Measurements from ENCODE around the gene ALPK3.

The ALPK3 gene

DNA sequence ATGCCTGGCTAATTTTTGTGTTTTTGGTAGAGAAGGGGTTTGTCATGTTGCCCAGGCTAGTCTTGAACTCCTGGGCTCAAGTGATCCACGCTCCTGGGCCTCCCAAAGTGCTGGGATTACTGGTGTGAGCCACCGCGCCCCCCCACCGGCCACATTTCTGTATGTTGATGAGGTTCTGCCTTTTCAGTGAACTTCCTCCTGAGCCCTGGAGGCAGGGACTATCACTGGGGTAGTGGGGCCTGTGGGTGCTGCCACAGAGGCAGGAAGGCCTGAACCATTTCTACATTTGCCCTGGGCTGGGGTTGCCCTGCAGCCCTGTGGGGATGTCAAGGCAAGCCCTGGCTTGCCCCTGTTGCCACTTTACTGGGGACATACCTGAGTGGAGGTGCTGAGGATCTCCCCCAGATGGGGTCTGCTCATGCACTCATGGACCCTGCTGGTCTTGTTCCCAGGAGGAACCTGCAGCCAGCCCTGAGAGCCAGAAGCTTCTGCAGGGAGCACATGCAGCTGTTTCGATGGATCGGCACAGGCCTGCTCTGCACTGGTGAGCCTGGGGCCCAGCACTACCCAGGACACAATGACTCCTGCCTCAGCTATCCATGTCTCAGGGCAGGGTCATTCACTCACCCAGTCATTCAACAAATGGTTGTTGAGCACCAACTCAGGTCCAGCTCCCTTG lies 73.0 kb downstream of the ALPK3 start:
- no peak overlapping the region for H3K4me3 ChIP-seq (ENCODE audit: low read depth, low read length)
- TF ChIP-seq, protein P1, sequence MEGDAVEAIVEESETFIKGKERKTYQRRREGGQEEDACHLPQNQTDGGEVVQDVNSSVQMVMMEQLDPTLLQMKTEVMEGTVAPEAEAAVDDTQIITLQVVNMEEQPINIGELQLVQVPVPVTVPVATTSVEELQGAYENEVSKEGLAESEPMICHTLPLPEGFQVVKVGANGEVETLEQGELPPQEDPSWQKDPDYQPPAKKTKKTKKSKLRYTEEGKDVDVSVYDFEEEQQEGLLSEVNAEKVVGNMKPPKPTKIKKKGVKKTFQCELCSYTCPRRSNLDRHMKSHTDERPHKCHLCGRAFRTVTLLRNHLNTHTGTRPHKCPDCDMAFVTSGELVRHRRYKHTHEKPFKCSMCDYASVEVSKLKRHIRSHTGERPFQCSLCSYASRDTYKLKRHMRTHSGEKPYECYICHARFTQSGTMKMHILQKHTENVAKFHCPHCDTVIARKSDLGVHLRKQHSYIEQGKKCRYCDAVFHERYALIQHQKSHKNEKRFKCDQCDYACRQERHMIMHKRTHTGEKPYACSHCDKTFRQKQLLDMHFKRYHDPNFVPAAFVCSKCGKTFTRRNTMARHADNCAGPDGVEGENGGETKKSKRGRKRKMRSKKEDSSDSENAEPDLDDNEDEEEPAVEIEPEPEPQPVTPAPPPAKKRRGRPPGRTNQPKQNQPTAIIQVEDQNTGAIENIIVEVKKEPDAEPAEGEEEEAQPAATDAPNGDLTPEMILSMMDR (conservative IDR thresholded peaks at IDR 0.05; ENCODE audit: low read depth, low read length) = no peak
- DNase-seq (ENCODE audit: low read depth) = no peak

DNA sequence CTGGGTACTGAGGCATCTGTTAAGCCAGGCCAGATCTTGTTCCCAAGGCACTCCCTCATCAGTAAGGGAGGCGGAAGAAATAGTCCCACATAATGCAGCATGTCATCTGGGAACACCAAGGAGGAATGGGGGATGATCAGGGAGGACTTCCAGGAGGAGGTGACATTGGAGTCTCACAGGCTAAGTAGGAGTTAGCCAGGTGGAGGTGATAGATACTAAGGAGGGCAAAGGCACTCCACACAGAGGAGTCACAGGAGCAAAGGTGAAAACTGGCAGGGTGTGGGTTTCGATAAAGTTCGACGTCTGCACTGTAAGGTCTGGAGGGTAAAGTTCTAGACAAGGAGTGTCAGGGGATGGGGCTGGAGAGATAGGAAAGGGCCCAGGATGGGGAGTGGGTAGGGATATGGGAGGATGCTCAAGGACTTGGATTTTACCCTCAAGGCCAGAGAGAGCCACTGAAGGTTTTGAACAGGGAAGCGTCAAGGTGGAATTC lies 73.6 kb downstream of the ALPK3 start:
- no peak overlapping the region for H3K4me3 ChIP-seq (ENCODE audit: low read depth, low read length)
- TF ChIP-seq, protein P1 (conservative IDR thresholded peaks at IDR 0.05; ENCODE audit: low read depth, low read length) = no peak
- no peak for DNase-seq (ENCODE audit: low read depth)

DNA sequence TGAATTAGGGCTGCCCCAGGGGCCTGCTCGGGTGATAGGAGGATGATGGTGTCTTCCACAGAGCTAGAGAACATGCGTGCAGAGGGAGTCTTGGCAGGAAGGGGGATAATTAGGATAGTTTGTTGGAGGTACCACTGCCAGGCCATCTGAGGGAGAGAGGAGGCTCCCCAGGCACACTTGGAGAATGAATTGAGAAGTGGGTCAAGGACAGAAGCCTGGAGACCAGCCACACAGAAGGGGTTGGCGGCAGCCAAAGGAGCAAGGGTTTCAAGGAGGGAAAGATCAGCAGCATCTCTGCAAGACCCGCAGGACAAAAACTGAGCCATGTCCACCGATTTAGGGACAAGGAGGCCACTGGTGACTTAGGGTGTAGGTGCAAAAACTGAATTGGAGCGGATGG lies 74.2 kb downstream of the ALPK3 start:
- no peak overlapping the region for H3K4me3 ChIP-seq (ENCODE audit: low read depth, low read length)
- TF ChIP-seq, protein P1 (conservative IDR thresholded peaks at IDR 0.05; ENCODE audit: low read depth, low read length) = no peak
- no peak for DNase-seq (ENCODE audit: low read depth)

DNA sequence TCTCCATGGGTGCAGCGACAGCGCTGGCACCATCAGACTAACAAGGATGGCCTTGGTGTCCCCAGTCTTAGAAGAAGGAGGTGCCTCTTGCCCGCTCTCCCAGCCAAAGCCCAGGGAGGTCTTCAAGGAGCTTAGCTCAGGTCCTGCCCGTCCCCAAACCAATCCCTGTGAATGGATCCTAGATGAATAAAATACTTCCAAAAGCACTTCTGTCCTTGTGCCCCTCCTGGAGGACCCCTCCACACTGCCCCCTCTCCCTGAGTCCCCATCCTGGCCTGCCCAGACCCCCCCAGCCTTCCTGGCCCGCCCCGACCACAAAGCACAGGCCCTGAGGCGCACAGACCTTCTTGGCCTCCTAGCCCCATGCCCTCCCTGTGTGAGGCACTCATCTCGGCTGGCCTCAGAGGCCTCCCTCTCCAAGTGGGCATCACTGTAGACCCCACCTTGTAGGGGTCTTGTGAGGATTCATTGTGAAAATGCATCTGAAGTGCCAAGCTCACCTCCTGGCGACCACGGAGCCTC lies 75.7 kb downstream of the ALPK3 start:
- H3K4me3 ChIP-seq (ENCODE audit: low read depth, low read length) = no peak overlapping the region

DNA sequence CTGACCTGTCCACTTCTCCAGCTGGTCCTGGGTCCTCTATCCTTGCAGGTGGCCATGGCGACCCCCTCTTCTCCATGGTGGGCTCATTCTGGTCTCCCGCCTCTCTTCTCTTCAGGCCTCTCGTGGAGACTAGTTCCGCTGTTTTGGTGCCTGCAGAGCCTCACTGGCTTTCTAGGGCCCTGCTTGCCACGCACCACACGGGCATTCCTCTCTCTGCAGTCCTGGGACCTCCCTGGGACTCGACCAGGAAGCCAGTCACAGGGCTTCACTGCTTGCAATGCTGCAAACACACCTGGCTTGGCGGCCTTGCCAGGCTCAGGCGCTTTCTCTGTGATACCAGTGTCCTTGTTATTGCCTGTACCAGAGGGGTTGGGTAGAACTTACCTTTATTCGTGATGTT lies 76.5 kb downstream of the ALPK3 start:
- TF ChIP-seq, protein P1 (conservative IDR thresholded peaks at IDR 0.05; ENCODE audit: low read depth, low read length) = no peak
- DNase-seq (ENCODE audit: low read depth) = no peak
- no peak overlapping the region for H3K4me3 ChIP-seq (ENCODE audit: low read depth, low read length)

More for the DNA sequence above, 75.7 kb downstream of the ALPK3 start:
- TF ChIP-seq, protein P1 (conservative IDR thresholded peaks at IDR 0.05; ENCODE audit: low read depth, low read length) = no peak
- DNase-seq (ENCODE audit: low read depth) = no peak

DNA sequence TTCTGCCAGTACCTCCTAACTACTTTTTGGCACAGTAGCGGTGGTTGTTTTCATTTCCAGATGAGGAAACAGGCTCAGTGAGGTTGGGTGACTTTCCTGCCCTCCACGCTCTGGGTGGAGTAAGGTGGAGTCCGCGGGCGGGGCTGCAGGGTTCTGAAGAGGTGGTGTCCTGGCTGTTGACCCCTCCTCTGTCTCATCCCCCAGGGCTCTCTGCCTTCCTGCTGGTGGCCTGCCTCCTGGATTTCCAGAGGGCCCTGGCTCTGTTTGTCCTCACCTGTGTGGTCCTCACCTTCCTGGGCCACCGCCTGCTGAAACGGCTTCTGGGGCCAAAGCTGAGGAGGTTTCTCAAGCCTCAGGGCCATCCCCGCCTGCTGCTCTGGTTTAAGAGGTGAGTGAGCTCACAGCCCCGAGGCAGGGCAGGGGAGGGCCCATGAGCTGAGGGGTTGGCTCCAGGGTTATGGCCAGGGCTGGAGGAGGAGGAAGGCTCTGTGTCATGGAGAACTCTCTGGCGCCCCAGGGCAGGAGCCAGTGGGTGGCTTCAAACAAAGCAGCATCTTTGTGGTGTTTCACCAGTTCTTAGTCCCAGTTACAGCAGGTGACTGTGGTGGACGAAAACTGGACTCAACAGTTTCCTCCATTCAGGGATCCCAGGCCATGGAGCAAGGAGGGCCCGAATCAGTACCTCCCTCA lies 77.7 kb downstream of the ALPK3 start:
- H3K4me3 ChIP-seq (ENCODE audit: low read depth, low read length) = no peak overlapping the region
- DNase-seq (ENCODE audit: low read depth) = no peak
- TF ChIP-seq, protein P1 (conservative IDR thresholded peaks at IDR 0.05; ENCODE audit: low read depth, low read length) = no peak

Data from choroid plexus epithelial cell (primary cell).